SK-N-SH treated with all-trans-retinoic acid at 6 μM for 48 hours (cell line): Measurements from ENCODE around the gene MAP3K6.

Experiments used
- ATAC-seq: fragments of 200-7000 bp; cut with Tn5 transposase; 3 replicates; pipeline ENCODE4 v1.9.1; 2020; ENCODE audit warnings: mild to moderate bottlenecking, moderate library complexity
- BACH2 ChIP-seq: fragments of 250-450 bp; sonication (Bioruptor Pico); IDR thresholded peaks from 2 replicates; pipeline ENCODE4 v1.9.0; 2021; ENCODE audit warnings: mild to moderate bottlenecking, borderline replicate concordance
- CSDC2 ChIP-seq: fragments of 250-450 bp; sonication (Bioruptor Pico); IDR thresholded peaks from 2 replicates; pipeline ENCODE4 v1.5.0; 2020; ENCODE audit warnings: mild to moderate bottlenecking, moderate library complexity
- GLIS3 ChIP-seq: fragments of 250-450 bp; sonication (Bioruptor Pico); IDR thresholded peaks from 2 replicates; pipeline ENCODE4 v1.5.0; 2020; ENCODE audit warnings: mild to moderate bottlenecking, moderate library complexity
- ISL1 ChIP-seq: fragments of 250-450 bp; sonication (Bioruptor Pico); IDR thresholded peaks from 2 replicates; pipeline ENCODE4 v2.1.2; 2022; ENCODE audit warnings: mild to moderate bottlenecking, moderate library complexity
- OSR1 ChIP-seq: fragments of 250-450 bp; sonication (Bioruptor Pico); IDR thresholded peaks from 2 replicates; pipeline ENCODE4 v1.8.0; 2022; ENCODE audit warnings: moderate library complexity, mild to moderate bottlenecking, inconsistent platforms
- PPARA ChIP-seq: fragments of 250-450 bp; sonication (Bioruptor Pico); IDR thresholded peaks from 2 replicates; pipeline ENCODE4 v1.5.0; 2020; ENCODE audit warnings: mild to moderate bottlenecking, borderline replicate concordance
- RARB ChIP-seq: fragments of 250-450 bp; sonication (Bioruptor Pico); IDR thresholded peaks from 2 replicates; pipeline ENCODE4 v1.8.0; 2021; ENCODE audit warnings: mild to moderate bottlenecking, moderate library complexity
- SNAI2 ChIP-seq: fragments of 250-450 bp; sonication (Bioruptor Pico); IDR thresholded peaks from 2 replicates; pipeline ENCODE4 v1.5.0; 2020; ENCODE audit warnings: mild to moderate bottlenecking, moderate library complexity
- TCF4 ChIP-seq: fragments of 250-450 bp; sonication (Bioruptor Pico); IDR thresholded peaks from 2 replicates; pipeline ENCODE4 v1.8.0; 2021; ENCODE audit warnings: mild to moderate bottlenecking, moderate library complexity, borderline replicate concordance
- TOX ChIP-seq: fragments of 250-450 bp; sonication (Bioruptor Pico); IDR thresholded peaks from 2 replicates; pipeline ENCODE4 v1.8.0; 2021; ENCODE audit warnings: mild to moderate bottlenecking, moderate library complexity, borderline replicate concordance
- ZC3H10 ChIP-seq: fragments of 250-450 bp; sonication (Bioruptor Pico); IDR thresholded peaks from 2 replicates; pipeline ENCODE4 v1.5.1; 2021; ENCODE audit warnings: mild to moderate bottlenecking, moderate library complexity
- ZFP3 ChIP-seq: fragments of 250-450 bp; sonication (Bioruptor Pico); IDR thresholded peaks from 2 replicates; pipeline ENCODE4 v1.5.0; 2020; ENCODE audit warnings: mild to moderate bottlenecking, moderate library complexity
- ZFP30 ChIP-seq: fragments of 450-650 bp; formaldehyde crosslinking; IDR thresholded peaks from 2 replicates; pipeline ENCODE4 v1.5.0; 2022; ENCODE audit warnings: mild to moderate bottlenecking, moderate library complexity
- ZNF70 ChIP-seq: fragments of 450-650 bp; formaldehyde crosslinking; IDR thresholded peaks from 2 replicates; pipeline ENCODE4 v1.5.0; 2020; ENCODE audit warnings: mild to moderate bottlenecking, moderate library complexity
- ZNF8 ChIP-seq: fragments of 450-650 bp; formaldehyde crosslinking; IDR thresholded peaks from 2 replicates; pipeline ENCODE4 v1.5.0; 2020; ENCODE audit warnings: mild to moderate bottlenecking, moderate library complexity
- TF ChIP-seq, protein P1 (sequence below): fragments of 250-450 bp; sonication (Bioruptor Pico); IDR thresholded peaks from 2 replicates; pipeline ENCODE4 v1.8.0; 2020; ENCODE audit warnings: mild to moderate bottlenecking, moderate library complexity, borderline replicate concordance
- TF ChIP-seq, protein P2 (sequence below): fragments of 250-450 bp; sonication (Bioruptor Pico); IDR thresholded peaks from 2 replicates; pipeline ENCODE4 v1.5.0; 2020; ENCODE audit warnings: mild to moderate bottlenecking, moderate library complexity
- TF ChIP-seq, protein P3 (sequence below): fragments of 250-450 bp; sonication (Bioruptor Pico); IDR thresholded peaks from 2 replicates; pipeline ENCODE4 v1.5.1; 2020; ENCODE audit warnings: low read depth, mild to moderate bottlenecking, moderate library complexity
- TF ChIP-seq, protein P4 (sequence below): fragments of 250-450 bp; sonication (Bioruptor Pico); IDR thresholded peaks from 2 replicates; pipeline ENCODE4 v1.5.1; 2021; ENCODE audit warnings: mild to moderate bottlenecking, moderate library complexity
- TF ChIP-seq, protein P5 (sequence below): fragments of 250-450 bp; sonication (Bioruptor Pico); IDR thresholded peaks from 2 replicates; pipeline ENCODE4 v1.8.0; 2021; ENCODE audit warnings: low read depth, mild to moderate bottlenecking, moderate library complexity, borderline replicate concordance

The MAP3K6 gene

DNA sequence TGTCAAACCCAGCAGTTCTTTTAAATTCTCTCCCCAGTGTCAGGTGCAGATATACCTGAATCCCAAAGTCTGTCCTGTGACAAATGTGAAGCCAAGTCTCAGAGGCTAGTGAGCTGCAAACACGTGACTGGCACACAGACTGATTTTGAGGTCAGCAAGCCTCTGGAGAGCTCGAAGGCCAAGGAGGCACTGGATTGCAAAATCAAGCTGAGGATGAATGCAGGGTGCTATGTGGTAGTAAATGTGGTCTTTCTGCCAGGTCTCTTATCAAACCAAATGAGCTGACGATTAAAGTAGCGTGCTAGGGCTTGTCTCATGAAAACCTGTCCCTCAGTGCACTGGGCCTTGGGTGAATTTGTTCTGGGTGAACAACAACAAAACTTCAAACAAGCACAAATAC, 46.2 kb upstream of the MAP3K6 start:
- no peak for TF ChIP-seq PPARA
- TF ChIP-seq, protein P1, sequence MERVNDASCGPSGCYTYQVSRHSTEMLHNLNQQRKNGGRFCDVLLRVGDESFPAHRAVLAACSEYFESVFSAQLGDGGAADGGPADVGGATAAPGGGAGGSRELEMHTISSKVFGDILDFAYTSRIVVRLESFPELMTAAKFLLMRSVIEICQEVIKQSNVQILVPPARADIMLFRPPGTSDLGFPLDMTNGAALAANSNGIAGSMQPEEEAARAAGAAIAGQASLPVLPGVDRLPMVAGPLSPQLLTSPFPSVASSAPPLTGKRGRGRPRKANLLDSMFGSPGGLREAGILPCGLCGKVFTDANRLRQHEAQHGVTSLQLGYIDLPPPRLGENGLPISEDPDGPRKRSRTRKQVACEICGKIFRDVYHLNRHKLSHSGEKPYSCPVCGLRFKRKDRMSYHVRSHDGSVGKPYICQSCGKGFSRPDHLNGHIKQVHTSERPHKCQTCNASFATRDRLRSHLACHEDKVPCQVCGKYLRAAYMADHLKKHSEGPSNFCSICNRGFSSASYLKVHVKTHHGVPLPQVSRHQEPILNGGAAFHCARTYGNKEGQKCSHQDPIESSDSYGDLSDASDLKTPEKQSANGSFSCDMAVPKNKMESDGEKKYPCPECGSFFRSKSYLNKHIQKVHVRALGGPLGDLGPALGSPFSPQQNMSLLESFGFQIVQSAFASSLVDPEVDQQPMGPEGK (CRISPR knock-in tag), result no peak
- TF ChIP-seq, protein P2, sequence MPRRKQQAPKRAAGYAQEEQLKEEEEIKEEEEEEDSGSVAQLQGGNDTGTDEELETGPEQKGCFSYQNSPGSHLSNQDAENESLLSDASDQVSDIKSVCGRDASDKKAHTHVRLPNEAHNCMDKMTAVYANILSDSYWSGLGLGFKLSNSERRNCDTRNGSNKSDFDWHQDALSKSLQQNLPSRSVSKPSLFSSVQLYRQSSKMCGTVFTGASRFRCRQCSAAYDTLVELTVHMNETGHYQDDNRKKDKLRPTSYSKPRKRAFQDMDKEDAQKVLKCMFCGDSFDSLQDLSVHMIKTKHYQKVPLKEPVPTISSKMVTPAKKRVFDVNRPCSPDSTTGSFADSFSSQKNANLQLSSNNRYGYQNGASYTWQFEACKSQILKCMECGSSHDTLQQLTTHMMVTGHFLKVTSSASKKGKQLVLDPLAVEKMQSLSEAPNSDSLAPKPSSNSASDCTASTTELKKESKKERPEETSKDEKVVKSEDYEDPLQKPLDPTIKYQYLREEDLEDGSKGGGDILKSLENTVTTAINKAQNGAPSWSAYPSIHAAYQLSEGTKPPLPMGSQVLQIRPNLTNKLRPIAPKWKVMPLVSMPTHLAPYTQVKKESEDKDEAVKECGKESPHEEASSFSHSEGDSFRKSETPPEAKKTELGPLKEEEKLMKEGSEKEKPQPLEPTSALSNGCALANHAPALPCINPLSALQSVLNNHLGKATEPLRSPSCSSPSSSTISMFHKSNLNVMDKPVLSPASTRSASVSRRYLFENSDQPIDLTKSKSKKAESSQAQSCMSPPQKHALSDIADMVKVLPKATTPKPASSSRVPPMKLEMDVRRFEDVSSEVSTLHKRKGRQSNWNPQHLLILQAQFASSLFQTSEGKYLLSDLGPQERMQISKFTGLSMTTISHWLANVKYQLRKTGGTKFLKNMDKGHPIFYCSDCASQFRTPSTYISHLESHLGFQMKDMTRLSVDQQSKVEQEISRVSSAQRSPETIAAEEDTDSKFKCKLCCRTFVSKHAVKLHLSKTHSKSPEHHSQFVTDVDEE (CRISPR knock-in tag), result no peak
- TF ChIP-seq GLIS3 (CRISPR knock-in tag), result no peak
- no peak for TF ChIP-seq TCF4 (CRISPR knock-in tag)
- TF ChIP-seq TOX (CRISPR knock-in tag), result no peak
- no peak for TF ChIP-seq ZC3H10 (CRISPR knock-in tag)
- TF ChIP-seq, protein P3, sequence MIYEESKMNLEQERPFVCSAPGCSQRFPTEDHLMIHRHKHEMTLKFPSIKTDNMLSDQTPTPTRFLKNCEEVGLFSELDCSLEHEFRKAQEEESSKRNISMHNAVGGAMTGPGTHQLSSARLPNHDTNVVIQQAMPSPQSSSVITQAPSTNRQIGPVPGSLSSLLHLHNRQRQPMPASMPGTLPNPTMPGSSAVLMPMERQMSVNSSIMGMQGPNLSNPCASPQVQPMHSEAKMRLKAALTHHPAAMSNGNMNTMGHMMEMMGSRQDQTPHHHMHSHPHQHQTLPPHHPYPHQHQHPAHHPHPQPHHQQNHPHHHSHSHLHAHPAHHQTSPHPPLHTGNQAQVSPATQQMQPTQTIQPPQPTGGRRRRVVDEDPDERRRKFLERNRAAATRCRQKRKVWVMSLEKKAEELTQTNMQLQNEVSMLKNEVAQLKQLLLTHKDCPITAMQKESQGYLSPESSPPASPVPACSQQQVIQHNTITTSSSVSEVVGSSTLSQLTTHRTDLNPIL (CRISPR knock-in tag), result no peak
- no peak for TF ChIP-seq CSDC2 (CRISPR knock-in tag)
- no peak for TF ChIP-seq ZFP30 (CRISPR knock-in tag)
- TF ChIP-seq SNAI2 (CRISPR knock-in tag), result no peak
- no peak for TF ChIP-seq ZNF70 (CRISPR knock-in tag)
- TF ChIP-seq OSR1, result no peak
- no peak for TF ChIP-seq ISL1 (CRISPR knock-in tag)

DNA sequence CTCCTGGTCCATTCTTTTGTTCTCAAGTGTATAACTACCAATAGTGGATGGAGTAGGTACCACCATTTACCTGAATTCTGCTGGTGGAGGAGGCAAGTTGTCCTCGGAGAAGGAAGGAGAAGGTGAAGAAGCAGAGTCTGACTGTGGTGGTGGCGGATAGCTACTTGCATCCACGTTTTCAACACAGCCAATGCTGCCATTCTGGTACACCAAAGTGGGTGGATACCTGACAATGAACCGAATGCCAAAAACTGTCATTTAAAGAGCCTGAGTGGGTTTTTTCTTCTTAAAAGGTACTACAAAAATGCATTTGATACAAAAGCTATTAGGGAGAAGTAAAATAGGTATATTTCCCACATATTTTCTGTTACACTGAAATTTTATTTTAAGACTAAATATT, 45.7 kb upstream of the MAP3K6 start:
- no peak for ATAC-seq
- TF ChIP-seq RARB (CRISPR knock-in tag) (no peak), ZC3H10 (CRISPR knock-in tag) (no peak), BACH2 (CRISPR knock-in tag) (no peak), TOX (CRISPR knock-in tag) (no peak)

More for the DNA sequence above, 46.2 kb upstream of the MAP3K6 start:
- no peak for ATAC-seq

DNA sequence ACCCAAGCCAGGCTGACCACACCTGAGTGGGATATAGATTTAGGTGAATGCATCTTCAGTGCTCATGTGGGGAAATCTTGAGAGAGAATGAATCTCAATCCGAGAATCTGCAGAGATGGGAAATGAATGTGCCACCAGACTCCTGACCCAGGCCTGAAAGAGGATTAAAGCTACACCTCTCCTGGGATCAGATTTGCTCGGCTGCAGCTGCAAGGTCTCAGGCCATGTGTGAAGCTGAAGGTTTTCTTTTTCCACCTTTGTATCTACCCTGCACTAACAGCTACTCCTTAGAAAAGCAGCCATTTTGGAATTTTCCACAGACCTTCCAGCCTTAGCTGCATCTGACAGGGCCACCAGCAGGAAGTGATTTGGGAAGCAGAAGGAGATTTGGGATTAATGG, 43.9 kb upstream of the MAP3K6 start:
- no peak for TF ChIP-seq ZC3H10 (CRISPR knock-in tag)
- TF ChIP-seq ISL1 (CRISPR knock-in tag), result no peak
- TF ChIP-seq TOX (CRISPR knock-in tag), result no peak
- TF ChIP-seq PPARA, result no peak
- no peak for TF ChIP-seq BACH2 (CRISPR knock-in tag)
- TF ChIP-seq SNAI2 (CRISPR knock-in tag), result no peak
- TF ChIP-seq ZFP3 (CRISPR knock-in tag), result no peak
- TF ChIP-seq, protein P1 (CRISPR knock-in tag), result no peak
- no peak for TF ChIP-seq TCF4 (CRISPR knock-in tag)
- no peak for TF ChIP-seq ZNF8
- TF ChIP-seq, protein P4, sequence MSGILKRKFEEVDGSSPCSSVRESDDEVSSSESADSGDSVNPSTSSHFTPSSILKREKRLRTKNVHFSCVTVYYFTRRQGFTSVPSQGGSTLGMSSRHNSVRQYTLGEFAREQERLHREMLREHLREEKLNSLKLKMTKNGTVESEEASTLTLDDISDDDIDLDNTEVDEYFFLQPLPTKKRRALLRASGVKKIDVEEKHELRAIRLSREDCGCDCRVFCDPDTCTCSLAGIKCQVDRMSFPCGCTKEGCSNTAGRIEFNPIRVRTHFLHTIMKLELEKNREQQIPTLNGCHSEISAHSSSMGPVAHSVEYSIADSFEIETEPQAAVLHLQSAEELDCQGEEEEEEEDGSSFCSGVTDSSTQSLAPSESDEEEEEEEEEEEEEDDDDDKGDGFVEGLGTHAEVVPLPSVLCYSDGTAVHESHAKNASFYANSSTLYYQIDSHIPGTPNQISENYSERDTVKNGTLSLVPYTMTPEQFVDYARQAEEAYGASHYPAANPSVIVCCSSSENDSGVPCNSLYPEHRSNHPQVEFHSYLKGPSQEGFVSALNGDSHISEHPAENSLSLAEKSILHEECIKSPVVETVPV (CRISPR knock-in tag), result no peak
- TF ChIP-seq, protein P5, sequence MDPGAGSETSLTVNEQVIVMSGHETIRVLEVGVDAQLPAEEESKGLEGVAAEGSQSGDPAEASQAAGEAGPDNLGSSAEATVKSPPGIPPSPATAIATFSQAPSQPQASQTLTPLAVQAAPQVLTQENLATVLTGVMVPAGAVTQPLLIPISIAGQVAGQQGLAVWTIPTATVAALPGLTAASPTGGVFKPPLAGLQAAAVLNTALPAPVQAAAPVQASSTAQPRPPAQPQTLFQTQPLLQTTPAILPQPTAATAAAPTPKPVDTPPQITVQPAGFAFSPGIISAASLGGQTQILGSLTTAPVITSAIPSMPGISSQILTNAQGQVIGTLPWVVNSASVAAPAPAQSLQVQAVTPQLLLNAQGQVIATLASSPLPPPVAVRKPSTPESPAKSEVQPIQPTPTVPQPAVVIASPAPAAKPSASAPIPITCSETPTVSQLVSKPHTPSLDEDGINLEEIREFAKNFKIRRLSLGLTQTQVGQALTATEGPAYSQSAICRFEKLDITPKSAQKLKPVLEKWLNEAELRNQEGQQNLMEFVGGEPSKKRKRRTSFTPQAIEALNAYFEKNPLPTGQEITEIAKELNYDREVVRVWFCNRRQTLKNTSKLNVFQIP (CRISPR knock-in tag), result no peak
- TF ChIP-seq ZNF70 (CRISPR knock-in tag), result no peak
- TF ChIP-seq, protein P2 (CRISPR knock-in tag), result no peak
- TF ChIP-seq GLIS3 (CRISPR knock-in tag), result no peak
- no peak for ATAC-seq
